ENCODE data around the gene KRTDAP. TPM values are rescaled to one million over a fixed set of nuclear protein-coding genes. Genes with fewer than 3 reads are reported as not detected.
"Not testable (repeated sequence)": the region's sequence is repeated elsewhere in the genome, so short reads cannot be mapped to it uniquely, and the experiment has no call there.

Gene KRTDAP
- total RNA-seq, 1 donor from 2014 or later, result not detected

GRCh38 chr19:35470128-35470527 lies 20.1 kb downstream of the KRTDAP start:
- no peak for TF ChIP-seq CTCF (IDR thresholded peaks at IDR 0.05; ENCODE audit: partially characterized antibody, unreplicated experiment)
- no peaks in the 10 kb centered on the region for H3K4me1 Mint-ChIP-seq (ENCODE audit: low read depth, unreplicated experiment)

GRCh38 chr19:35468637-35469036 lies 21.6 kb downstream of the KRTDAP start:
- DNase-seq, result no peak
- Mint-ChIP-seq H3K4me1 (ENCODE audit: low read depth, unreplicated experiment) (no peaks in the 10 kb centered on the region), H3K4me3 (ENCODE audit: unreplicated experiment) (no peak overlapping the region), H3K9me3 (ENCODE audit: unreplicated experiment) (peaks cover 2% of the 10 kb centered on the region), H3K27ac (ENCODE audit: unreplicated experiment) (no peak overlapping the region), H3K36me3 (ENCODE audit: unreplicated experiment) (no peaks in the 10 kb centered on the region), H3K27me3 (ENCODE audit: unreplicated experiment) (no peaks in the 10 kb centered on the region)
- TF ChIP-seq CTCF (IDR thresholded peaks at IDR 0.05; ENCODE audit: partially characterized antibody, unreplicated experiment), result peak; percentile 22

More at GRCh38 chr19:35470128-35470527, 20.1 kb downstream of the KRTDAP start:
- Mint-ChIP-seq H3K27ac (ENCODE audit: unreplicated experiment) (no peak overlapping the region), H3K9me3 (ENCODE audit: unreplicated experiment) (peaks cover 2% of the 10 kb centered on the region), H3K27me3 (ENCODE audit: unreplicated experiment) (no peaks in the 10 kb centered on the region), H3K36me3 (ENCODE audit: unreplicated experiment) (no peaks in the 10 kb centered on the region), H3K4me3 (ENCODE audit: unreplicated experiment) (no peak overlapping the region)
- DNase-seq, result no peak

GRCh38 chr19:35466259-35466658 lies 24.0 kb downstream of the KRTDAP start:
- H3K9me3 Mint-ChIP-seq (ENCODE audit: unreplicated experiment), result no peaks in the 10 kb centered on the region
- no peak for TF ChIP-seq CTCF (IDR thresholded peaks at IDR 0.05; ENCODE audit: partially characterized antibody, unreplicated experiment)
- peaks cover 2% of the 10 kb centered on the region for H3K27me3 Mint-ChIP-seq (ENCODE audit: unreplicated experiment)

GRCh38 chr19:35462956-35463355 lies 27.3 kb downstream of the KRTDAP start:
- H3K36me3 Mint-ChIP-seq (ENCODE audit: unreplicated experiment); H3K27me3 Mint-ChIP-seq (ENCODE audit: unreplicated experiment); H3K4me3 Mint-ChIP-seq (ENCODE audit: unreplicated experiment); DNase-seq; H3K9me3 Mint-ChIP-seq (ENCODE audit: unreplicated experiment); H3K27ac Mint-ChIP-seq (ENCODE audit: unreplicated experiment); H3K4me1 Mint-ChIP-seq (ENCODE audit: low read depth, unreplicated experiment): not testable (repeated sequence)

More at GRCh38 chr19:35466259-35466658, 24.0 kb downstream of the KRTDAP start:
- Mint-ChIP-seq H3K4me1 (ENCODE audit: low read depth, unreplicated experiment) (no peaks in the 10 kb centered on the region), H3K4me3 (ENCODE audit: unreplicated experiment) (no peak overlapping the region), H3K36me3 (ENCODE audit: unreplicated experiment) (no peaks in the 10 kb centered on the region), H3K27ac (ENCODE audit: unreplicated experiment) (no peak overlapping the region)
- no peak for DNase-seq

GRCh38 chr19:35462476-35462953 lies 27.7 kb downstream of the KRTDAP start:
- no peaks in the 10 kb centered on the region for H3K9me3 Mint-ChIP-seq (ENCODE audit: unreplicated experiment)
- H3K27ac Mint-ChIP-seq (ENCODE audit: unreplicated experiment), result no peak overlapping the region
- H3K4me1 Mint-ChIP-seq (ENCODE audit: low read depth, unreplicated experiment), result peaks cover 4% of the 10 kb centered on the region
- H3K27me3 Mint-ChIP-seq (ENCODE audit: unreplicated experiment), result peaks cover 2% of the 10 kb centered on the region
- no peaks in the 10 kb centered on the region for H3K36me3 Mint-ChIP-seq (ENCODE audit: unreplicated experiment)
- no peak for TF ChIP-seq CTCF (IDR thresholded peaks at IDR 0.05; ENCODE audit: partially characterized antibody, unreplicated experiment)
- DNase-seq, result no peak
- no peak overlapping the region for H3K4me3 Mint-ChIP-seq (ENCODE audit: unreplicated experiment)

GRCh38 chr19:35461788-35462187 lies 28.5 kb downstream of the KRTDAP start:
- H3K27me3 Mint-ChIP-seq (ENCODE audit: unreplicated experiment); H3K27ac Mint-ChIP-seq (ENCODE audit: unreplicated experiment); DNase-seq; H3K9me3 Mint-ChIP-seq (ENCODE audit: unreplicated experiment); H3K4me1 Mint-ChIP-seq (ENCODE audit: low read depth, unreplicated experiment); H3K36me3 Mint-ChIP-seq (ENCODE audit: unreplicated experiment); H3K4me3 Mint-ChIP-seq (ENCODE audit: unreplicated experiment): not testable (repeated sequence)
